NCI-H2029 (cell line): ENCODE measurements around the gene PLEKHH3.

Source experiments
- DNase-seq: peaks from one replicate; lab custom pipeline; 2025; lab: John Stamatoyannopoulos, UW

Gene PLEKHH3, protein sequence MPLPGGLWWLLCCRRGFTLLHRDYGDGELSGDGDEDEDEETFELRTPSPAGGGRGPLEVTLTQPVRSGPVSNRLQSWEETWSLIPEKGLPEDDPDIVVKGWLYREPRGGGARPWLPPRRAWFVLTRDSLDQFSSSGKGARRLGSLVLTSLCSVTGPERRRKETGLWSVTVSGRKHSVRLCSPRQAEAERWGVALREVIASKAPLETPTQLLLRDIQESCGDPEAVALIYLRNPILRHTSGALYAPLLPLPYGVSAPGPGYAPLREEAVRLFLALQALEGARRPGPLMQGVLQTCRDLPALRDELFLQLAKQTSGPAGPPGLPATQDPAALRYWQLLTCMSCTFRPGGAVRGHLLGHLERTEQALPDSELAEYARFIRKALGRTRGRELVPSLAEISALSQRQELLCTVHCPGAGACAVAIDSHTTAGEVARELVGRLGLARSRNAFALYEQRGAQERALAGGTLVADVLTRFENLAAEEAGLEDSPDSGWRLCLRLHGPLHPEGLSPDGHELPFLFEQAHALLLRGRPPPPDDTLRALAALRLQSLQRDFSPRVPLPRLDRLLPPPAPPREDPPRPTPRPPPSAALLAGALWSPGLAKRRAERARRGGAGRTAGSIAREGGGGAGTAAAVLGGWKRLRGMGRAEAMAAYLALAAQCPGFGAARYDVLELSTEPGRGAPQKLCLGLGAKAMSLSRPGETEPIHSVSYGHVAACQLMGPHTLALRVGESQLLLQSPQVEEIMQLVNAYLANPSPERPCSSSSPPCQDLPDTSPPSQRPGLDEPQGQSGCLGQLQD

DNA sequence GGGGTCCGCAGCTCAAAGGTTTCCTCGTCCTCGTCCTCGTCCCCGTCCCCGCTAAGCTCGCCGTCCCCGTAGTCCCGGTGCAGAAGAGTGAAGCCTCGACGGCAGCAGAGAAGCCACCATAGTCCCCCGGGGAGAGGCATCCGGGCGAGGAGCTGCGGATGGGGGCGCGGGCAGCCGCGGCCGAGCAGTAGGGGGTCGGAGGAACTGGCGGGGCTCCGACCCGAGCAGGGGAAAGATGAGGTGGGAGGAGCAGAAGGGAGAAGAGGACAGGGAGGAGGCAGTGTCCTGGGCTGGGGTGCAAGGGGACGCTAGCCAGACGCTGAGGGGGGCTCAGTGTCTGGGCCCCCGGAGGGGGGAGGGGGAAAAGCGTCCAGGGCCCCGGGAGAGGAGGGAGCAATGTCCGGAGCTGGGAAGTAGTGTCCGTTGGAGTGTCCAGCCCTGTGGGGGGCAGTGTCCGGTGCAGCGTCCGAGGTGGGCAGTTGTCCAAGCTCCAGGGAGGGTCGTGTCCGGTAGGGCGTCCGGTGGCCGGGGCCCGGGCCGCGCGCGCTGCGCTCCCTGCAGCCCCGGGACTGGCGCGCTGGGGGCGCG is at the start of gene PLEKHH3:
TSS of gene PLEKHH3 (minus strand) at position 571 of the 588 bp plus-strand sequence. CDS start at position 140, 431 bp downstream.
- no peak for DNase-seq

DNA sequence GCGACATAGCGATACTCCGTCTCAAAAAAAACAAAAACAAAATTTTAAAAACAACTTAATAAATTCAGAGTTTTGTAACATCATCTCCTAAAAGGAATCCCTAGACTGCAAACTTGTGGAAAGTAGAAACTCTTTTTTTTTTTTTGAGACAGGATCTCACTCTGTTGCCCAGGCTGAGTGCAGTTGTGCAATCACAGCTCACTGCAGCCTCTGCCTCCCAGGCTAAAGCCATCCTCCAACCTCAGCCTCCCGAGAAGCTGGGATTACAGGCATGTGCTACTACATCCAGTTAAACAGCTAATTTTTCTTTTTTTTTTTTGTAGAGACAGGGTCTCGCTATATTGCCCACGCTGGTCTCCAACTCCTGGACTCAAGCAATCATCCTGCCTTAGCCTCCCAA is 48.3 kb upstream of the PLEKHH3 start:
- DNase-seq, result no peak

DNA sequence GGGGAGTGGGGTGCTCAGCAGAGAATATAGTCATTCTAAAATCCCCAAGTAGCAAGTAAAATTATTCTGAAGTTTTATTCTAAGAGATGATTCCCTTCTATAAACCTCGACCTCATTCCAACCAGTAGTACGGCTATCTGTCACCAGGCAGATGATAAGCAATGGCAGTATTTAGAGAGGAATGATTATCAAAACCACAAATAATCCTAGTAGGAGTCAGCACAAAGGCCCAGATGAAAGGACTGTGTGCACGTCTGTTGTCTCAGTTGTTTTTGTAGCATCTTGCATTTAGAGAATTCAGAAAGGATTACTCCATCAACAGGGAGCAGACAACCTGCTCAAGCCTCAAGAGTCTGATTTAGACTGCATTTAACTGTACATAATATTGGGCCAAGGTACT is 46.8 kb upstream of the PLEKHH3 start:
- DNase-seq, result no peak

DNA sequence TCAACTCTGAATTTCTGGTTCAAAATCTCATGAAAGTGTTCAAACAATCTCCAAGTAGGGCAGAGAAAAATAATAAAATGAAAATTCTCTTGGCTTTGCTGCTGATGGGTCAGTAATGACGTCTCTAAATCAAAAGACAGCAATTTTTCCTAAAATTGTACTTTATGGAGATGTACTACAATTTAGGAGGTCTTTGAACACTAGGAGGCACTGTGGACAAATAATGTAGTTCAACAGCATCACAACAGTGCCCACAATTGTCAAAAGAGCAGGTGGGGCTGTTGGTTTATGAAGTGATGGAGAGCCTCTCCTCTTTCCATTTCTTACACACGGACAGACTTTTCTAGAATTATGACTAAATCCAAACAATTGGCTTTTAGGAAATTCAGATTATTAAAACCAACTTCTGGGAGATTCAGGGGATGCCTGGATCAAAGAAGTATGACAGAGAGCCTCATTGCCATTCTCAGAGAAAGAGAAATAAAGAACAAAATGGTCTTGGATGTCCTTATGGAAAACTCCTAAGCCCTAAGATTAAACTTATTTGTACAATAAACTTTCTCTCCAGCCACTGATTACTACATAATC is 44.3 kb upstream of the PLEKHH3 start:
- peak; percentile 53 for DNase-seq

DNA sequence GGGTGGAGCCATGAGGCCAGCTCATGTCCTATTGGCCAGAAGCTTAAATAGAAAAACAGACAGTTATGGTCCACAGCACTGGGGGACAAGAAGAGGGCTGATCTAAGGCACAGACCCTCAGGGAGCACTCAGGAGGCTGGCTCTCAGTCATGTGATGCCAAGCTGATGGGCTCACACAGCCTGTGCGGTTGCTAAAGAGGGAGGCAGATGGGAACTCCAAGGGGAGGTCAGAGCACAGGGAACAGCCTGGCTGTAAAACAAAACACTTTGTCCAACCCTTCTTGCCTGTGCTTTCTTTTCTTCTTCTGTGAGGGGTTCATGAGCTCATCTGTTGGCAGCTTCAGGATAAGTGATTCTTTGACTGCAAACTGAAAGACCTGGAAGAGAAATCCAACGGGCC is 32.8 kb upstream of the PLEKHH3 start:
- DNase-seq, result no peak

DNA sequence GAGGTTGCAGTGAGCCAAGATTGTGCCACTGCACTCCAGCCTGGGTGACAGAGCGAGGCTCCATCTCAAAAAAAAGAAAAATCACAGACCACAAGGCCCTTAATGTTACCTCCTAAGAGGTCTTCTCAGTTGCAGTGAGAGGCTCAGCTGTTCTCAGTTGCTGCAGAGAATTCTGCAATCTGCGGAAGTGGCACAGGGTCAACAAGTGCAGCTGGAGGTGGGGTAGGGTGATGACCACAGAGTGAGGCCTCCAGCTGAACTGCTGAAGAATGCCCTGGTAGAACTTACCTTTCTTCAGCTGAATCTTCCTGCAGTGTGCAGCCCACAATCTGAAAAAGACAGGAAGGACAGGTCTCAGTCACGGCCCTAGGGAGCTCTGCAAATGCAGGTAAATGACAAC is 31.8 kb upstream of the PLEKHH3 start:
- DNase-seq, result no peak

DNA sequence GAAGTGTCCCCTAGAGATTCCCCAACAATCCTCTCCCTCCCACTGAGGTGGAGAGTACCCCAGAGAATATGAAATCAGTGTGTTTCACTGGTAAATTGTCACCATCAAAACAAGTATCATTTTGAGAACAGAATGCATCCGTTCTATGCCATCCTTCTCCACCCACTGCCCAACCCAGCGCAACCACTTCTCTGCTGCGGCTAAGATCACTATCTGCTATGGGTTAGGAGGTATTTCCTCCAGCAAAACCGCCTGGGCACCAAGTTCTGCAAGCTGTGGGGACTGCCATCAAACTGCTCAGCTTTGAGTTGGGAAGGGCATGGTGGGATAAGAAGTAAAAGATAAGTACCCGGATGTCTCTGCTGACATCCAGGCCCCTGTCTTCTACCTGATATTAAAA is 29.9 kb upstream of the PLEKHH3 start:
- no peak for DNase-seq

DNA sequence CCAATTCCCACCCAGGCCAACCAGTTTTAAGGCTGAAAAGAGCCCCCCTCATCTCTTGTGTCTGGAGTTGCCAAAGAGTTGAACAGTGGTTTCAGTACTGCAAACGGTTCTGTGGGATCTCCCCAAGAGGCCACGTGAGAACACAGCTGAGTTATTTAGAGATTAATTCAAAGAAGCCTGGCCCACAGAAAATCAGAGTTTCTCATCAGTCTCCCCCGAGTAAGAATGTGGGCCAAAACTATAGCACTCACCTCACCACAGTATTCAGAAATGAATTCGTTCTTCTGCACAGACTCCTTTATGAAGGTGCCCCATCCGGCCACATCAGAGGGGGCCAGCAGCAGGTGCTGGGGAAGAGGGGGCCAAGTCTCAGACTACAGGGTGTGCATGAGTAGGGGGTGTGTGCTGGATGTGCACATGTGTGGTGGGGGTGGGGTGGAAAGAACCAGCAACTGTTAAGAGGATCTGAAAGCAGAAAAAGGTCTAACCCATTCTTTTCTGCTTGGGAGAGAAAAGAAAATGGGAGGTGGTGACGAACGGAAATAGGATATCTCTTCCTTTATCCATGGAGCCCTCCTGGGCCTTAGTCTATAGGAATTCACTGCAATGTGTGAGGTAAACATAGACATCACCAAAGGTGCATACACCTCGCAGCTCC is 28.2 kb upstream of the PLEKHH3 start:
- DNase-seq, result no peak

DNA sequence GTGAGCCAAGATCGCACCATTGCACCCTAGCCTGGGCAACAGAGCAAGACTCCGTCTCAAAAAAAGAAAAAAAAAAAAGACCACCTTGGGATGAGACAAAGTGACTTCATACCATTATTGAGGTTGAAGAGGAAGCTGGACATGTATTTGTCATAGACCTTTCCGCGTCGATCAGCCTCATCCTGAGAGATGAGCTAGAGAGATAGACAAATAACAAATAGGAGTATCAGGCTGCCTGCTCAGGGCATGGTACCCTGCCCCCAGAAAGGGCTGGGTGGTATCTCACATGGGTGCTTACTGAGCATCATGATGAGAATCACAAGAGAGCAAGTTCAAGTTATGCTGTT is 27.7 kb upstream of the PLEKHH3 start:
- DNase-seq, result no peak

DNA sequence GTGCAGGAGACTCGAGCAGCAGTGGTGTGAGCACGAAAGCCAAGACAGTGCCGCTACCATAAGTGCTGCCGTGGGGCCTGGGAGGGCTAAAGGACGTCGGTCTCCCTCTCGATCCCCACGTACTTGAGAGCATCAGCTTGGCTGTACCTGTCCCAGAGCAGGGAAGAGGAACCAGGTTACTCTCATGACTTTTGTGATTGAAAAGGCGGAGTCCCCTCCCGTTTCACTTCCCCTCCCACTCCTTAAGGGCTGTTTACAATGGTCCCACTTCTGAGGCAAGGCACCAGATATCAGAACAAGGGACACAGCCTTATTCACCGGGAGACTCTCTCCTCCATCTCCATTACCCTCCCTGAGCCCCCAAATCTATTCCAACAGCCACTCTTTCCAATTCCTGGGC is 25.7 kb upstream of the PLEKHH3 start:
- DNase-seq, result no peak

DNA sequence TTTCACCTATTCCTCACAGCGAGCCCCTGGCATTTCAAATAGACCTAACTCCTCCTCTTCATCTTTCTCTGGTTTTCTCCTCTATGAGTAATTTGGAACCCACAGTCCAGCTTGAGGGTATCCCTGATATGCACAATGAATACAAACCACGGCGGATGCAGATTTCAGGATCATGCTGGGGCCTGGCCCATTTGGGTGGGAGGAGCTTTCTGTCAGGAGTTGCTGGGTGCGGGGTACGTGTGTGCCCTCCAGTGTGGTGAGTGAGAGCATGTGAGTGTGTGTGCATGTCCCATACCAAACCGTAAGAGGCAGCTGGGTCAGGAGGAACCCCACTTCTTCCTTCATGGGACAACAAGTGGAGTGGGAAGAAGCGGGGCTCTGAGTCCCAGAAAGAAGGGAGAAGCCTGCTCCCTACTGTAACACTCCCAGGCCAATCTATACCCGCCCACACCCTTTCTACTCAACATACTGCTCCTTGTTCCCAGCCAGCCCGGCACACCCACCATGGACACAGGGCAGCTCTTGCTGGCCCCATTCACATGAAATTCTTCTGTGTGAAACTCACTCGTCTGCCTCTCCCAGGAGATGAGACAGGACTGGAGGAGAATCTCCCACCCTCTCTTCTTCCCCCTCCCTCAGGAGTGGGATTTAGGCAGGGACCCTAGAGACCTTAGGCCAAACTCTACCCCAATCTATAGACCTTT is 23.9 kb upstream of the PLEKHH3 start:
- DNase-seq, result no peak

DNA sequence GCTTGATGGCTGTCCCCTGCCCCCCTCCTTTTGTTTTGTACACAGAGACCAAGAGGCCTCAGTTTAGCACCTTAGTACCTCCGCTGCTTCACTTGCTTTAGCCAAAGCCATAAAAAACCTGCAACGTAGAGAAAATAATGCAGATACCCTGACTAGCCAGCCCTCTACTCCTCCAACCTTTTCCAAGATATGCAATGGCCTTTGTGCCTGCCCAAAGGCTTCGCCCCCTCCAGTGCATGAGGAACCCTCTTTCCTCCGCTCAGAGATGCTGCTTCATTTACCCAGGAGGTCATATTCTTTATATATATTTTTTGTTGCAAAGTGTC is 22.6 kb upstream of the PLEKHH3 start:
- no peak for DNase-seq

DNA sequence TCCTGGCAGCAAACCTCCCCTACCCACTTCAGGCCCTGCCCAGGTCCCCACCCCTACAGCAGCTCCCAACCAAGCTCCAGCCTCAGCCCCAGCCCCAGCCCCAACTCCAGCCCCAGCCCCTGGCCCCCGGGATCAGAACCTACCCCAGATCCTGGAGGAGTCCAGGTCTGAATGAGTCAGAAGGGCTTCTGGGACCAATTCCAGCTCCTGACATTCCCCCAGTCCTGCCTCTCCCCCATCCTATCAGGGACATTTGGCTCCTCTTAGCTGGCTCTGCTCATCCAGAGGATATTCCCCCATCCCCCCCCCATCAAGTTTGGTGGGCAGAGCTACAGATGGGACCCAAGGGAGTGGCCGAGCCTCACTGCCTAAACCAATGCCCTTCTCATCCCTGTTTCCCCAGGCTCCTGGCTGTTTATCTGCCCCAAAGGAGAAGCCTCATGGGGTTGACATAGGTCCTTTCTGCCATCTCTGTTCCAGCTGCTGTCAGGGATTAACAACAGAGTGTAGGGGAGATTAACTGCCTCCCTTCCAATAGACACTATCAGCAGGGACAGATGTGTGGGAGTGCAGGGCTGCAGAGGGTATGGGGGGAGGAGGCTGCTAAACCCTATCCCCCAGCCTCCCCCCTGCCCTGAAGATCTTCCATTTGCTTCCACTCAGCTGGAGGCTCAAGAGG is 22.1 kb upstream of the PLEKHH3 start:
- DNase-seq, result no peak

DNA sequence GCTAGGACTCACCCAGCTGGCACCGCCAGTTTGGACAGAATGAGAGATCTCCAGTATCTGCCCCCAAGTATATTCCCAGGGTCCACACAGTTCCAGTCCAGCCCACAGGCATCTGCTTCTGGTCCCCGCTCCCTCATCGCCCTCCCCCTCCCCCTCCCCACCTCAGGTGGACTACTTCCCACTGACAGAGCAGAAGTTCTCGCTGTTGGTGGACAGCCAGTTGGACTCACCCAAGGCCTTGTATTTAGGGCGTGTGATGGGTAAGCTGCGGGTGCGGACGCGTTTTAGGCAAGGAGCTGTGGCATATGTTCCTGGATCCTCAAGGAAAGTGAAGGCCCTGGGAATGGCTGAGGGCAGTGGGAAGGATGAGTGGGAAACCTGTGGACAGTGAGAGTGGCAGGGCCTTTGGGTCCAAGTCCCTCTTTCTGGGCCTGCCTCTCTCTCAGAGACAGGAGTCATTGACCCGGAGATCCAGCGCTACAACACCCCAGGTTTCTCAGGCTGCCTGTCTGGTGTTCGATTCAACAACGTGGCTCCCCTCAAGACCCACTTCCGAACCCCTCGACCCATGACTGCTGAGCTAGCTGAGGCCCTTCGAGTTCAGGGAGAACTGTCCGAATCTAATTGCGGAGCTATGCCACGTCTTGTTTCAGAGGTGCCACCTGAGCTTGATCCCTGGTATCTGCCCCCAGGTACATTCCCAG is 20.5 kb upstream of the PLEKHH3 start:
- DNase-seq, result no peak

DNA sequence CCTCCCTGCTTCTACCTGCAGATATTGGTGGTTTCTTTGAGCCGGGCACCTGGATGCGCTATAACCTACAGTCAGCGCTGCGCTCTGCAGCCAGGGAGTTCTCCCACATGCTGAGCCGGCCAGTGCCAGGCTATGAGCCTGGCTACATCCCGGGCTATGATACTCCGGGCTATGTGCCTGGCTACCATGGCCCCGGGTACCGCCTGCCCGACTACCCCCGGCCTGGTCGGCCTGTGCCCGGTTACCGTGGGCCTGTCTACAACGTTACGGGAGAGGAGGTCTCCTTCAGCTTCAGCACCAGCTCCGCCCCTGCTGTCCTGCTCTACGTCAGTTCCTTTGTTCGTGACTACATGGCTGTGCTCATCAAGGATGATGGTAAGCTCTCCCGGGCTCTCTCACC is 18.7 kb upstream of the PLEKHH3 start:
- no peak for DNase-seq

DNA sequence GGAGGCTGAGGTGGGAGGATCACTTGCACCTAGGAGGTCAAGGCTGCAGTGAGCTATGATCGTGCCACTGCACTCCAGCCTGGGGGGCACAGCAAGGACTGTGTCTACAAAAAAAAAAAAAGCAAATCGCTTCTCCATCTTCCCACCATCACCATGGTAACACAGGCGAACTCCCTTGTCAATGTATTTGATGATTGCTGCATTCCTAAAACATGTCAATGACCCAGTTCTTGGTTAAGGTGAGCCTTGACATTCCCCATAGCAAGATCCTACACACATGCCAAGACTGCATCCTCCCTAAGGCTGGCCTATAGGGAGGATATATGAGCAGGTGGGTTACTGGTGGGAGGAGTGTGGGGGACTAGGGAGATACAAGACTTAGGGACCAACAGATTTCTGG is 17.7 kb upstream of the PLEKHH3 start:
- DNase-seq, result no peak

DNA sequence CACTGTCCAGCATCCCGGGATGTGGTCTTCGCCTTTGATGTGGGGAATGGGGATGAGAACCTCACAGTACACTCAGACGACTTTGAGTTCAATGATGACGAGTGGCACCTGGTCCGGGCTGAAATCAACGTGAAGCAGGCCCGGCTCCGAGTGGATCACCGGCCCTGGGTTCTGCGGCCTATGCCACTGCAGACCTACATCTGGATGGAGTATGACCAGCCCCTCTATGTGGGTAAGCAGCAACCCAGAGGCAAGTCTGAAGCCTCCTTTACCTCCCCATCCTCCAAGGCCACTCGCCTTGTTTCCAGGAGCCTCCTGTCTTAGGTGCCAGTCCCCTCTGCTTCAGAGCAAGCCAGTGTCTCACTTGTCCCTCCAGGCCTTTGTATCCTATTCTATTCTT is 15.7 kb upstream of the PLEKHH3 start:
- DNase-seq, result no peak

DNA sequence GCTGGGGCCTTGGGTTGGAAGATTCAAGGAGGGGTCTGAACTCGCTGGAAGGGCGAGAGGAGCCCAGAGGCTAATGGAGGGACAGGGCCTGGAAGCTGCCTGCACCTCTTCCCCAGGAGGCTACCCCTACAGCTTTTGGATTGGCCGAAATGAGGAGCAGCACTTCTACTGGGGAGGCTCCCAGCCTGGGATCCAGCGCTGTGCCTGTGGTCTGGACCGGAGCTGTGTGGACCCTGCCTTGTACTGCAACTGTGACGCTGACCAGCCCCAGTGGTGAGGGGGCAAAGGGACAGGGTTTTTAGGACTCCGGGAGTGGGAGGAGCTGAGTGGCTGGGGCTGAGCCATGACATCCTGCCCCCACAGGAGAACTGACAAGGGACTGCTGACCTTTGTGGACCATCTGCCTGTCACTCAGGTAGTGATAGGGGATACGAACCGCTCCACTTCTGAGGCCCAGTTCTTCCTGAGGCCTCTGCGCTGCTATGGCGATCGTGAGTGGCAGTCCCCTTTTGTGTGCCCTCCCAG is 14.3 kb upstream of the PLEKHH3 start:
- DNase-seq, result no peak

DNA sequence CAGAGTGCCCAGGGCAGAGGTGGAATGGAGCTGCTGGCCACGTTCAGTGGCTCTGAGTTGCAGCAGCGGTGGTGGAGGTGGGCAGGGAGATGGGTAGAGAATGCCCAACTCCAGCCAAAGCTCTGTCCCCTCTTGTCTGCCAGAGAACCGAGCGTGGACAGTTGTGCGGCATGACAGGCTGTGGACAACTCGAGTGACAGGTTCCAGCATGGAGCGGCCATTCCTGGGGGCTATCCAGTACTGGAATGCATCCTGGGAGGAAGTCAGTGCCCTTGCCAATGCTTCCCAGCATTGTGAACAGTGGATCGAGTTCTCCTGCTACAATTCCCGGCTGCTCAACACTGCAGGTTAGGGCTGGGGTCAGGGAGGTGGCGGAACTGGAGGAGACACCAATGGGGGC is 13.8 kb upstream of the PLEKHH3 start:
- no peak for DNase-seq

DNA sequence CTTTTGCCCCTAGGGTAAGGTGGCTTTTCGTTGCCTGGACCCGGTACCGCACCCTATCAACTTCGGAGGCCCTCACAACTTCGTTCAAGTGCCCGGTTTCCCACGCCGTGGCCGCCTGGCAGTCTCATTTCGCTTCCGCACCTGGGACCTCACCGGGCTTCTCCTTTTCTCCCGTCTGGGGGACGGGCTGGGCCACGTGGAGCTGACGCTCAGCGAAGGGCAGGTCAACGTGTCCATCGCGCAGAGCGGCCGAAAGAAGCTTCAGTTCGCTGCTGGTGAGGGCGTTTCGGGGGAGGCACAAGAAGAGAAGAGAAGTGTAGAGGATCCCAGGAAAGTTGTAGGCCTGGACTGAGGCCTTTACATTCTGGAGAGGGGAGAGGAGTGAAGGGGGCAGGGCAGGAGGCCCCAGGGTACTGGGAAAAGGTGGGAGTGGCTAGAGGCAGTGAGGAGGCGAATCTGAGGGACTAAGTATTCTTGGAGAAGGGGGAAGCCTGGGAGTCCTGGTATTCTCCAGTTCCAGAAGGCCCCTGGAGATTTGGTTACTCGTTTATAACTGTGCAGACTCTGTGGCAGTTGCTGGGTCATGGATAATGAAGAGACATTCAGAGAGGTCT is 11.0 kb upstream of the PLEKHH3 start:
- no peak for DNase-seq
